ENCODE measurements around the gene BSDC1.

- TF ChIP-seq EZH2phosphoT487 (conservative IDR thresholded peaks at IDR 0.05; ENCODE audit: low read length) (no peak), CTCF (IDR thresholded peaks at IDR 0.05; ENCODE audit: insufficient read depth, low read length, poor library complexity, severe bottlenecking) (no peak)
Measured at GRCh38 chr1:32339363-32339978, 54.8 kb downstream of the BSDC1 start.

Measured in SU-DHL-6 (cell line).